ENCODE results near the gene GRK4. TPM values are rescaled to one million over a fixed set of nuclear protein-coding genes. Genes with fewer than 3 reads are reported as not detected.

GRK4 gene
- total and polyA plus RNA-seq, 2 donors (not counting 1 experiment from before 2014, with no cell fraction given), result 0.73 to 2.3 TPM

DNA sequence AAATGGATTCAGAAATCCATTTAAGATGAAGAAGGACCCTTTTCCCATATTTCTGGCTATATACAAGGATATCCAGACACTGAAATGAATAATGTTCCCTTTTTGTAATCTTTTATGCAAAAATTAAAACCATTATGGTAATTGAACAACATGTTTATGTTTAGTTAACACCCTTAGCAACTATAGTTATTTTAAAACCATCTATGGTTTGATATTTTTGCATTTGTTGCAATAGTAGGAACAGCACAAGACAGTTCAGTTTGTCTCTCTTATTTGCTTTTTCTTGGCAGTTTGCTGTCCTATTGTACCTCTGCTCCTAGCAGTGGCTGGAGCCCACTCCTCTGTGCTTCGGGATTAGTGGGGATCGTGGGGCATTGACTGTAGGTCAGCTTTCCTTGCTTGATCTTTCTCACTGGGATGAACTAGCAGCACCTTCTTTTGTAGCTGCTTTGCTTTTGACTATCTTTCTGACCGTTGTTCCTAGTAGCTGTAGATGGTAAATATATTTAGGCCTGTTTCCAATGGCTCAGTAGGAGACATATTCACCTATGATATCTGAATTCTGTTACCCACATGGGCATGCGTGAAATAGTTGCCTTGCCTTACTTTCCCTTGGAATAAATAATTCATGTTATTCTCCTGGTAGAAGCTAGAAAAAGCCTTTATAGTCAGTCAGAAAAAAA, 123.9 kb downstream of the GRK4 start:
- WGBS (ENCODE audit: insufficient coverage), result 92% methylated on average over 2 of the region's 4 CpGs
- POLR2A ChIA-PET, result no interaction called here
- Histone ChIP-seq H3K36me3 (replicated peaks in 1 of 2; ENCODE audit: control extremely low read depth in 1 of 2, control insufficient read depth in 1 of 2, extremely low read depth in 1 of 2, insufficient read depth in 2 of 2, low read length in 1 of 2) (peaks cover 3 to 24% of the 10 kb centered on the region in 2 experiments), H4K20me1 (ENCODE audit: control insufficient read depth, insufficient read depth, low read length, poor library complexity, severe bottlenecking) (peaks cover 42% of the 10 kb centered on the region), H2AFZ (ENCODE audit: insufficient read depth, low read depth, low read length, poor library complexity, severe bottlenecking) (no peak overlapping the region), H3K4me1 (ENCODE audit: control insufficient read depth in 2 of 2, insufficient read depth in 2 of 2, low read length in 2 of 2) (peaks cover 3 to 11% of the 10 kb centered on the region in 2 donors), H3K4me3 (ENCODE audit: control extremely low read depth in 1 of 5, extremely low read depth in 1 of 5, insufficient read depth in 1 of 5, low read depth in 2 of 5, low read length in 4 of 5) (no peak overlapping the region), H3K27me3 (replicated peaks in 1 of 4; ENCODE audit: control extremely low read depth in 1 of 4, control insufficient read depth in 3 of 4, insufficient read depth in 4 of 4, low read length in 3 of 4) (no peaks in the 10 kb centered on the region), H3K79me2 (ENCODE audit: control insufficient read depth, insufficient read depth, low read length) (peaks cover 82% of the 10 kb centered on the region), H3K9ac (ENCODE audit: low read length) (no peak overlapping the region), H3K9me3 (ENCODE audit: control extremely low read depth in 1 of 3, control insufficient read depth in 2 of 3, insufficient read depth in 1 of 3, low read length in 2 of 3) (no peaks in the 10 kb centered on the region), H3K4me2 (replicated peaks; ENCODE audit: low read depth, low read length, poor library complexity, severe bottlenecking) (no peak overlapping the region), H3K27ac (ENCODE audit: low read length in 2 of 2) (no peak overlapping the region)
- no peak for TF ChIP-seq CTCF (IDR thresholded peaks at IDR 0.05)
- DNase-seq, result no peak
- peaks cover 33% of the 10 kb centered on the region for H3K4me1 Mint-ChIP-seq
- H3K27ac Mint-ChIP-seq, result no peak overlapping the region
- intact Hi-C loops (cut with micrococcal nuclease), result no loop called here
- H3K4me3 Mint-ChIP-seq, result no peak overlapping the region
- CTCF ChIA-PET, result interaction anchor here (1.3 to 1.8 kb wide), 3 partner anchors 18 to 109 kb away, joined by 3 to 5 read pairs (median 4); no protein-coding TSS in a partner anchor
- no peaks in the 10 kb centered on the region for H3K9me3 Mint-ChIP-seq (ENCODE audit: insufficient read depth)
- no peak for ATAC-seq (ENCODE audit: low read depth)
- no peaks in the 10 kb centered on the region for H3K27me3 Mint-ChIP-seq

Small RNAs within 50 kb of the gene (small RNA-seq; reads per million reads assigned to genes)
- gene RF02134 (ENCODE audit: insufficient read length, low read depth, low replicate concordance) (not detected), gene RF02135 (ENCODE audit: insufficient read length, low read depth, low replicate concordance) (not detected), gene RNU6-204P (ENCODE audit: insufficient read length, low read depth, low replicate concordance) (not detected)

Other genes with a start within 250 kb of the GRK4 start
- 47.6 and 51.0 TPM in 2 replicates for gene TNIP2, start 207.2 kb upstream of the GRK4 start, total RNA-seq
- gene TNIP2, start 207.2 kb upstream of the GRK4 start, polyA plus RNA-seq, result 71.9 and 107 TPM in 2 replicates
- 27.8 and 30.8 TPM in 2 replicates for gene SH3BP2, start 170.5 kb upstream of the GRK4 start, total RNA-seq
- 219 and 232 TPM in 2 replicates for gene SH3BP2, start 170.5 kb upstream of the GRK4 start, polyA plus RNA-seq
- gene ADD1, start 119.7 kb upstream of the GRK4 start, total RNA-seq, result 383 and 417 TPM in 2 replicates
- 294 and 302 TPM in 2 replicates for gene ADD1, start 119.7 kb upstream of the GRK4 start, polyA plus RNA-seq
- 27.1 and 30.4 TPM in 2 replicates for gene NOP14, start 165 bp upstream of the GRK4 start, total RNA-seq
- 9.1 and 9.8 TPM in 2 replicates for gene NOP14, start 165 bp upstream of the GRK4 start, polyA plus RNA-seq
- 0.84 TPM in 1 of 2 replicates, not detected in the other for gene HTT-AS, start 111.0 kb downstream of the GRK4 start, total RNA-seq
- not detected in 2 replicates for gene HTT-AS, start 111.0 kb downstream of the GRK4 start, polyA plus RNA-seq
- gene HTT, start 111.1 kb downstream of the GRK4 start, total RNA-seq, result 182 and 195 TPM in 2 replicates
- gene HTT, start 111.1 kb downstream of the GRK4 start, polyA plus RNA-seq, result 39.1 and 52.8 TPM in 2 replicates